Nephron progenitor cell (in vitro differentiated cells): ENCODE results near the gene LCA5.

Experiments used
- DNase-seq: peaks from one replicate; pipeline ENCODE4 v3.0.0; 2021
- H3K27ac Mint-ChIP-seq: 2 replicates; pipeline ENCODE4 v1.8.0; 2021; ENCODE audit warnings: mild to moderate bottlenecking, moderate library complexity, mixed read lengths
- H3K27me3 Mint-ChIP-seq: 2 replicates; pipeline ENCODE4 v1.8.0; 2021; ENCODE audit warnings: mild to moderate bottlenecking, low read depth, mixed read lengths; ENCODE audit not compliant: poor library complexity
- H3K36me3 Mint-ChIP-seq: 2 replicates; pipeline ENCODE4 v1.8.0; 2021; ENCODE audit warnings: low read depth, mixed read lengths
- H3K4me1 Mint-ChIP-seq: 2 replicates; pipeline ENCODE4 v1.8.0; 2021; ENCODE audit warnings: mixed read lengths
- H3K4me3 Mint-ChIP-seq: 2 replicates; pipeline ENCODE4 v1.8.0; 2021; ENCODE audit warnings: mild to moderate bottlenecking, moderate library complexity, mixed read lengths
- H3K9me3 Mint-ChIP-seq: 2 replicates; pipeline ENCODE4 v1.8.0; 2021; ENCODE audit warnings: mild to moderate bottlenecking, moderate library complexity, mixed read lengths
- TF ChIP-seq, protein P1 (sequence below): fragments of 200-600 bp; sonication (generic); IDR thresholded peaks from 2 replicates; pipeline ENCODE4 v1.5.0; 2021; ENCODE audit warnings: antibody characterized with exemption

Gene LCA5

DNA sequence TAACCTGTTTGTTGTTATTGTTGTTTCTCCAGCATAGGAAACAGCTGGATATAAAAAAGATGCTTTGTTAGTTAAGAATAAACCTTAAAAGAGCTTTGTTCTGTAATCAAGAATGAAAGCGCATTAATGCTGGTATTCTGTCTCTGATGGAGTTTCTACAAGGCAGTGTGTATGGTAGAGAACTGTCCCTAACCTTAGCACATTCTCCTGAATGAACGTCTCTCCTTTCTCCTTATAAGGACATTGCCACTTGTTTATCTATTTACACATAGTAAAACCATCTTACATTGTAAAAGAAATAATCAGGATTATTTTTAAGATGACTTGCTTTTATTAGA is 33.8 kb upstream of the LCA5 start:
- Mint-ChIP-seq H3K4me3 (no peak overlapping the region), H3K9me3 (no peaks in the 10 kb centered on the region), H3K27me3 (no peaks in the 10 kb centered on the region), H3K27ac (no peak overlapping the region), H3K36me3 (peaks cover 7% of the 10 kb centered on the region), H3K4me1 (peaks cover 11% of the 10 kb centered on the region)
- TF ChIP-seq, protein P1, sequence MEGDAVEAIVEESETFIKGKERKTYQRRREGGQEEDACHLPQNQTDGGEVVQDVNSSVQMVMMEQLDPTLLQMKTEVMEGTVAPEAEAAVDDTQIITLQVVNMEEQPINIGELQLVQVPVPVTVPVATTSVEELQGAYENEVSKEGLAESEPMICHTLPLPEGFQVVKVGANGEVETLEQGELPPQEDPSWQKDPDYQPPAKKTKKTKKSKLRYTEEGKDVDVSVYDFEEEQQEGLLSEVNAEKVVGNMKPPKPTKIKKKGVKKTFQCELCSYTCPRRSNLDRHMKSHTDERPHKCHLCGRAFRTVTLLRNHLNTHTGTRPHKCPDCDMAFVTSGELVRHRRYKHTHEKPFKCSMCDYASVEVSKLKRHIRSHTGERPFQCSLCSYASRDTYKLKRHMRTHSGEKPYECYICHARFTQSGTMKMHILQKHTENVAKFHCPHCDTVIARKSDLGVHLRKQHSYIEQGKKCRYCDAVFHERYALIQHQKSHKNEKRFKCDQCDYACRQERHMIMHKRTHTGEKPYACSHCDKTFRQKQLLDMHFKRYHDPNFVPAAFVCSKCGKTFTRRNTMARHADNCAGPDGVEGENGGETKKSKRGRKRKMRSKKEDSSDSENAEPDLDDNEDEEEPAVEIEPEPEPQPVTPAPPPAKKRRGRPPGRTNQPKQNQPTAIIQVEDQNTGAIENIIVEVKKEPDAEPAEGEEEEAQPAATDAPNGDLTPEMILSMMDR: no peak
- no peak for DNase-seq

DNA sequence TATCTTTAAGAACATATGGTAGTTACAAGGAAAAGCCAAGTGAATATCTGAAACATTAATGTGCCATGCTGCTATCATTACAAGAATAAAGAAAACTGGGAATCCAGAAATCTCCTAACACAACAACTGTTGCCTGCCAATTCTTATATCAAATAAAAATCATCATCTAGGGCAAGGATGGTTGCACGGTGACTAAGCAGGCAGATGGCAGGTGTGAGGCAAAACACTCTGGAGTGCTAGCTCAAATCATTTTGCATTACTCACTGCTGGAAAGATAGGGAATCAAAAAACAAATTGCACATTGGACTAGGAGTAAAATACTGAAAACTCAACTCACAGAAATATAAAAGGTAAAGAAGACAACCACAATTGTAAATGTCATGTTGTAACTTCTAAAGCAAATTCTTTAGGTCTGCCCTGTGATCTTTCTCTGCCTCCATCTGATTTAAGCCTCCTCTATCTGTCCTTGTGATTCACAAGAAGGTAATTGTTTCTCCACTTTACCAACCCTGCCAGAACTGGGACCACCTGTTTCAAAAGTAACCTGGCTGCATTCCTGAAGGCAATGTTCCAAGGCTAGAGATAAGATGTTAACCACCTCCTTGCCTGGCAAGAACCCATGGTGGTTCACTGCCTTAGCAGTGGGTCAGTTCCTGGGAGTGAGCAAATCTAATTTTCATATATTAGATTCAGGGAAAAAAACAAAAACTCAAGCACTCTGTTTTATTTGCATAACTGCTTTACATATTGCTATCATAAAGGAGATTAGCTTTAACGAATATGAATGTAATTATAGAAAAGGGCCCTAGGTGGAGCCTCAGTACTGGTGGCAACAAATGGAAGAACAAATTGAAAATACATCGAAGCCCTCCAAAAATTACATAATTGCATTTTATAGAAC is 33.1 kb upstream of the LCA5 start:
- TF ChIP-seq, protein P1: peak; percentile 56
- Mint-ChIP-seq H3K4me3 (no peak overlapping the region), H3K36me3 (peaks cover 7% of the 10 kb centered on the region), H3K9me3 (no peaks in the 10 kb centered on the region), H3K27ac (no peak overlapping the region), H3K4me1 (peaks cover 11% of the 10 kb centered on the region), H3K27me3 (no peaks in the 10 kb centered on the region)
- no peak for DNase-seq

DNA sequence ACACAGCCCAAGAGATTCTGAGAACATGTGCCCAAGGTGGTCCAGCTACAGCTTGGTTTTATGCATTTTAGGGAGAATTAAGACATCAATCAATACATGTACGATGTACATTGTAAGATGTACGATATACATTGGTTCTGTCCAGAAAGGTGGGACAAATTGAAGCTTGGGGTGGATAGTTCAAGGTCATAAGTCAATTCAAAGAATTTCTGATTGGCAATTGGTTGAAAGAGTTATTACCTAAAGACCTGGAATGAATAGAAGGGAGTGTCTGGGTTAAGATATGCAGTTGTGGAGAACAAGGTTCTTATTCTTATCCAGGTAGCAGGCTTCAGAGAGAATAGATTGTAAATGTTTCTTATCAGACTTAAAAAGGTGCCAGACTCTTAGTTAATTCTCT is 31.8 kb upstream of the LCA5 start:
- no peaks in the 10 kb centered on the region for H3K27me3 Mint-ChIP-seq
- no peaks in the 10 kb centered on the region for H3K36me3 Mint-ChIP-seq
- no peak for DNase-seq
- H3K4me1 Mint-ChIP-seq: peaks cover 3% of the 10 kb centered on the region
- H3K9me3 Mint-ChIP-seq: no peaks in the 10 kb centered on the region
- no peak overlapping the region for H3K4me3 Mint-ChIP-seq
- TF ChIP-seq, protein P1: no peak
- no peak overlapping the region for H3K27ac Mint-ChIP-seq

DNA sequence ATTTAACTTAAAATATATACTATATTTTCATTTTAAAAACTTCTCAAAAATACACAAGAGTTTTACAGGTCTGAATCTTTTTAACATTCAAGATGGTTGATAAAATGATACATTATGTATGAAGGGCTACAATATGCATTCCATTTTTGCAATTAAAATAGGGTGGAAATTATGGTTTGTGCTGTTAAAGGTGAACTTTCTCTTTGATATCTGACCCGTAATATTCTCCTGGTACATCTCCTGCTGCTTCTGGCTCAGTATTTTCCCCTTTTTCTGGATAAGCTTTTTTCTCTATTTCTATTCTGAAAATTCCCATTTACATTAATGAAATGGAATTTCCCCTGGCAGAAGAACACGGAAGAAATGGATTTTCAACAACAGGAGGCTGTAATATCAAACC is 27.4 kb upstream of the LCA5 start:
- no peaks in the 10 kb centered on the region for H3K9me3 Mint-ChIP-seq
- DNase-seq: no peak
- H3K36me3 Mint-ChIP-seq: peaks cover 16% of the 10 kb centered on the region
- H3K27ac Mint-ChIP-seq: peak overlapping the region; percentile 38
- no peak overlapping the region for H3K4me3 Mint-ChIP-seq
- H3K27me3 Mint-ChIP-seq: no peaks in the 10 kb centered on the region
- H3K4me1 Mint-ChIP-seq: no peaks in the 10 kb centered on the region
- TF ChIP-seq, protein P1: no peak

DNA sequence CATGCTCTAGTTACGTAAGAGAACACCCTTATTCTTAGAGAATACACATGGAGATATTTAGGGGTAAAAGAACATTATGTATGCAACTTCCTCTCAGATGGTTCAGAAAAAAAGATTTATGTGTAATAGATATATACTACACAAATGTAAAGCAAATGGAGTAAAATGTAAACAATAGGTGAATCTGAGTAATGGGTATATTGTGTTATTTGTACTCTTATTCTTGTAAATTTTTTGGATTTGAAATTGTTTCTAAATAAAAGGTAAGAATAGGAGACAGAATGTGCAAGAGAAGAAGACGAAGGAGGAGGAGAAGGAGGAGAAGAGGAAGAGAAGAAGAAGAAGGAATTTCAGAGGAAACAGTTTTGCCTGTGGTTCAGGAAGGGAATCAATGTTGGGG is 22.5 kb upstream of the LCA5 start:
- Mint-ChIP-seq H3K9me3 (no peaks in the 10 kb centered on the region), H3K4me3 (no peak overlapping the region), H3K27ac (no peak overlapping the region), H3K36me3 (peaks cover 21% of the 10 kb centered on the region), H3K4me1 (no peaks in the 10 kb centered on the region), H3K27me3 (no peaks in the 10 kb centered on the region)
- TF ChIP-seq, protein P1: no peak
- no peak for DNase-seq
